HepG2 (cell line): Measurements from ENCODE around the gene FOXN3. TPM values are rescaled to one million over a fixed set of nuclear protein-coding genes. Genes with fewer than 3 reads are reported as not detected.

Source experiments
- ATAC-seq: fragments of 200-7000 bp; cut with Tn5 transposase; 3 replicates; pipeline ENCODE4 v1.9.1; 2020; ENCODE audit warnings: mild to moderate bottlenecking, moderate library complexity
- BruUV-seq: library from RNA; stranded (reverse); fragments of 400-500 nt; replicated peaks from 2 replicates; lab custom pipeline; 2021; lab: Mats Ljungman, UMichigan
- CTCF ChIA-PET: fragments of 300-600 bp; formaldehyde crosslinking; extraction: SDS; loops from one replicate; lab custom pipeline; 2021; ENCODE audit warnings: low total read pairs, inconsistent platforms, low intra/inter-chr PET ratio; lab: Yijun Ruan, JAX
- POLR2A ChIA-PET: fragments of 350-600 bp; sonication (Branson Sonifier 250); formaldehyde crosslinking; loops from one replicate; lab custom pipeline; 2020; ENCODE audit warnings: antibody characterized with exemption, inconsistent platforms; lab: Yijun Ruan, JAX
- DNase-seq: peaks from one replicate; pipeline ENCODE4 v3.0.0-alpha.2; 2015; ENCODE audit warnings: low spot score
- FAIRE-seq: peaks from 3 replicates; lab custom pipeline; 2011; peaks lifted over from hg19 to GRCh38; lab: Jason Lieb, UNC
- H2AFZ ChIP-seq: one replicate; pipeline ENCODE4 v1.6.1; 2011; ENCODE audit warnings: low read length, inconsistent platforms
- H3K27ac ChIP-seq: fragments of 300-600 bp; 3 replicates; pipeline ENCODE4 v1.8.0; 2011; ENCODE audit warnings: mixed run types, mild to moderate bottlenecking, mixed read lengths, low read length, inconsistent platforms; ENCODE audit not compliant: insufficient read depth; ENCODE audit errors: extremely low read length
- H3K27me3 ChIP-seq, 2 experiments: fragments of 200-600 bp in 1 of 2; 2 replicates in 1 of 2; 3 replicates in 1 of 2; pipeline versions ENCODE4 v1.6.0 to v1.8.0; 2011; ENCODE audit warnings: low read length in 2 of 2, mild to moderate bottlenecking in 2 of 2, moderate library complexity in 2 of 2, inconsistent platforms in 1 of 2; ENCODE audit not compliant: insufficient read depth in 2 of 2, control insufficient read depth in 1 of 2
- H3K36me3 ChIP-seq, 2 experiments: fragments of 200-600 bp in 1 of 2; replicated peaks in 1 of 2; 2 replicates in 1 of 2; 3 replicates in 1 of 2; pipeline versions ENCODE4 v1.5.1 to v1.8.0; 2011; ENCODE audit warnings: low read length in 2 of 2, inconsistent platforms in 1 of 2; ENCODE audit not compliant: insufficient read depth in 2 of 2, control insufficient read depth in 1 of 2
- H3K4me1 ChIP-seq: 2 replicates; pipeline ENCODE4 v1.5.1; 2012; ENCODE audit warnings: low read length, inconsistent platforms; ENCODE audit not compliant: insufficient read depth
- H3K4me2 ChIP-seq: 2 replicates; pipeline ENCODE4 v1.6.0; 2011; ENCODE audit warnings: low read depth, low read length, inconsistent platforms
- H3K4me3 ChIP-seq, 3 experiments: fragments of 200-600 bp in 1 of 3; sonication (generic), shearing (Covaris generic) in 1 of 3; replicated peaks in 1 of 3; 2 replicates each; pipeline ENCODE4 v1.5.1; 2011 to 2016; ENCODE audit warnings: low read length in 3 of 3, inconsistent platforms in 2 of 3, low read depth in 2 of 3, mild to moderate bottlenecking in 2 of 3, control low read depth in 1 of 3, mixed read lengths in 1 of 3; ENCODE audit not compliant: insufficient read depth in 1 of 3
- H3K79me2 ChIP-seq: one replicate; pipeline ENCODE4 v1.6.1; 2011; ENCODE audit warnings: low read length, inconsistent platforms; ENCODE audit not compliant: insufficient read depth
- H3K9ac ChIP-seq: 2 replicates; pipeline ENCODE4 v1.6.0; 2011; ENCODE audit warnings: mild to moderate bottlenecking, low read depth, low read length, inconsistent platforms; ENCODE audit not compliant: insufficient read depth
- H3K9me3 ChIP-seq: 2 replicates; pipeline ENCODE4 v1.5.1; 2012; ENCODE audit warnings: mild to moderate bottlenecking, low read length
- H4K20me1 ChIP-seq: 2 replicates; pipeline ENCODE4 v1.6.0; 2011; ENCODE audit warnings: inconsistent platforms, mild to moderate bottlenecking, low read length, moderate library complexity; ENCODE audit not compliant: insufficient read depth
- DNMT1 ChIP-seq: sonication (generic); formaldehyde crosslinking; IDR thresholded peaks from 2 replicates; pipeline ENCODE4 v1.5.1; 2020; ENCODE audit warnings: mild to moderate bottlenecking, missing genetic modification reagents
- ISX ChIP-seq: sonication (generic); formaldehyde crosslinking; conservative IDR thresholded peaks from 2 replicates; pipeline ENCODE4 v1.5.0; 2020; ENCODE audit warnings: missing genetic modification reagents
- POLR2AphosphoS5 ChIP-seq: IDR thresholded peaks from 2 replicates; pipeline ENCODE4 v1.6.1; 2012; ENCODE audit warnings: low read depth, low read length
- U2AF2 ChIP-seq: fragments of 200-400 bp; formaldehyde crosslinking; IDR thresholded peaks from 2 replicates; pipeline ENCODE4 v1.6.1; 2017; ENCODE audit warnings: low read depth, mild to moderate bottlenecking, low read length
- ZBTB1 ChIP-seq: sonication (generic); formaldehyde crosslinking; IDR thresholded peaks from 2 replicates; pipeline ENCODE4 v1.4.0; 2020; ENCODE audit warnings: missing genetic modification reagents, borderline replicate concordance
- ZNF235 ChIP-seq: sonication (generic); formaldehyde crosslinking; IDR thresholded peaks from 2 replicates; pipeline ENCODE4 v1.8.1; 2023; ENCODE audit warnings: mild to moderate bottlenecking, missing genetic modification reagents, borderline replicate concordance
- ZNF253 ChIP-seq: sonication (generic); formaldehyde crosslinking; IDR thresholded peaks from 2 replicates; pipeline ENCODE4 v1.8.0; 2022; ENCODE audit warnings: mild to moderate bottlenecking, missing genetic modification reagents, borderline replicate concordance
- ZNF382 ChIP-seq: sonication (generic); formaldehyde crosslinking; IDR thresholded peaks from 2 replicates; pipeline ENCODE4 v1.5.0; 2020; ENCODE audit warnings: missing genetic modification reagents, mild to moderate bottlenecking, borderline replicate concordance
- ZNF607 ChIP-seq: sonication (generic); formaldehyde crosslinking; IDR thresholded peaks from 2 replicates; pipeline ENCODE4 v1.5.1; 2020; ENCODE audit warnings: missing genetic modification reagents, mild to moderate bottlenecking, borderline replicate concordance
- ZNF7 ChIP-seq: IDR thresholded peaks from 2 replicates; pipeline ENCODE4 v1.6.1; 2016; ENCODE audit warnings: missing biosample characterization, missing genetic modification reagents
- ZNF790 ChIP-seq: sonication (generic); formaldehyde crosslinking; IDR thresholded peaks from 2 replicates; pipeline ENCODE4 v1.8.0; 2022; ENCODE audit warnings: missing genetic modification reagents, mild to moderate bottlenecking, borderline replicate concordance
- WGBS: methylation state at CpG from one replicate; pipeline ENCODE4 v1.1.6; 2017; ENCODE audit warnings: low lambda C conversion rate; 5-methylcytosine and 5-hydroxymethylcytosine counted together
- in situ Hi-C: cut with HindIII; loops from 2 replicates; pipeline ENCODE4 v1.10.0; 2017; ENCODE audit warnings: low pct_unique_long_range_greater_than_20kb; ENCODE audit not compliant: extremely low pct_ligation_motif_present
- intact Hi-C: fragments of 100-400 bp; cut with micrococcal nuclease; formaldehyde crosslinking; loops from one replicate; pipeline ENCODE4 v1.10.0; 2022; ENCODE audit not compliant: unreplicated experiment
- polyA plus RNA-seq, 8 experiments: library from polyadenylated mRNA; depleted of rRNA in 3 of 8; stranded (reverse) in 7 of 8; unstranded in 1 of 8; fragments of >200 nt; fragmentation: Illumina TruSeq in 4 of 8; extraction: Trizol in 4 of 8; gene quantifications; 2 replicates each; pipeline versions ENCODE4 v1.2.1 to v1.2.3, GENCODE V29; 2011 to 2016; ENCODE audit warnings: low read depth in 4 of 8, missing spikeins in 1 of 8, mixed read lengths in 1 of 8; ENCODE audit not compliant: insufficient read depth in 1 of 8
- total RNA-seq, 5 experiments: library from RNA; depleted of rRNA; stranded (reverse); fragments of >200 nt; fragmentation: Illumina TruSeq; extraction: Trizol; gene quantifications; 2 replicates each; pipeline ENCODE4 v1.2.3, GENCODE V29; 2016; ENCODE audit warnings: low read depth in 1 of 5
- TF ChIP-seq, protein P1 (sequence below): sonication (generic); formaldehyde crosslinking; IDR thresholded peaks from 2 replicates; pipeline ENCODE4 v1.8.1; 2023; ENCODE audit warnings: mild to moderate bottlenecking, inconsistent platforms, moderate library complexity, missing genetic modification reagents, borderline replicate concordance
- TF ChIP-seq, protein P2 (sequence below): sonication (generic); formaldehyde crosslinking; IDR thresholded peaks from 2 replicates; pipeline ENCODE4 v1.8.0; 2022; ENCODE audit warnings: missing genetic modification reagents, low read depth, mild to moderate bottlenecking, borderline replicate concordance
- TF ChIP-seq, protein P3 (sequence below): sonication (generic); formaldehyde crosslinking; conservative IDR thresholded peaks from 2 replicates; pipeline ENCODE4 v1.5.0; 2020; ENCODE audit warnings: missing genetic modification reagents
- TF ChIP-seq, protein P4 (sequence below): sonication (generic); formaldehyde crosslinking; IDR thresholded peaks from 2 replicates; pipeline ENCODE4 v1.4.0; 2020; ENCODE audit warnings: missing genetic modification reagents
- TF ChIP-seq, protein P5 (sequence below): sonication (generic); formaldehyde crosslinking; IDR thresholded peaks from 2 replicates; pipeline ENCODE4 v1.5.0; 2020; ENCODE audit warnings: mild to moderate bottlenecking, missing genetic modification reagents, moderate library complexity

FOXN3 gene
- total and polyA plus RNA-seq, 2 of the 13 experiments (the other 11 are each of a cell fraction or from before 2014, with no cell fraction given) = 32.4 to 70.2 TPM

DNA sequence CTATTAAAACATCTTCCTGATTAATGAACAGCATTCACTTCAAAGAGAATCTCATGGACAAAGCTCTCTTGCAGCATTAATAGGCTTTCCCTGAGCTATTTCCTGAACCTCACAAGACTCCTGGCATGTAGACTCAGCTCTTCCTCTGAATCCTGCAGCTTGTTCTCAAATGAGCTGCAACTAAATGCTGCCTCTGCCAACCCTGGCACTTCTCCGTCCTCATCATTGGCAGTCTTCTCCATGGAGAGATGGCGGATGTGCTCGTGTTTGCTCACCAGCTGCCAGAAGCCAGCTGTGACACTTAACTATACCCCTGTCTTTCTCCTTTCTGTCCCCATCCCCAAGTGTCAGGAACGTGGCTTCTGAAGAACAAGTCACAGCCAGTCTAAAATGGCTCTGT, 232.1 kb downstream of the FOXN3 start (continued):
- TF ChIP-seq, protein P1, sequence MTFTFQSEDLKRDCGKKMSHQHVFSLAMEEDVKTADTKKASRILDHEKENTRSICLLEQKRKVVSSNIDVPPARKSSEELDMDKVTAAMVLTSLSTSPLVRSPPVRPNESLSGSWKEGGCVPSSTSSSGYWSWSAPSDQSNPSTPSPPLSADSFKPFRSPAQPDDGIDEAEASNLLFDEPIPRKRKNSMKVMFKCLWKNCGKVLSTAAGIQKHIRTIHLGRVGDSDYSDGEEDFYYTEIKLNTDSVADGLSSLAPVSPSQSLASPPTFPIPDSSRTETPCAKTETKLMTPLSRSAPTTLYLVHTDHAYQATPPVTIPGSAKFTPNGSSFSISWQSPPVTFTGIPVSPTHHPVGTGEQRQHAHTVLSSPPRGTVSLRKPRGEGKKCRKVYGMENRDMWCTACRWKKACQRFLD (CRISPR knock-in tag) = no peak

DNA sequence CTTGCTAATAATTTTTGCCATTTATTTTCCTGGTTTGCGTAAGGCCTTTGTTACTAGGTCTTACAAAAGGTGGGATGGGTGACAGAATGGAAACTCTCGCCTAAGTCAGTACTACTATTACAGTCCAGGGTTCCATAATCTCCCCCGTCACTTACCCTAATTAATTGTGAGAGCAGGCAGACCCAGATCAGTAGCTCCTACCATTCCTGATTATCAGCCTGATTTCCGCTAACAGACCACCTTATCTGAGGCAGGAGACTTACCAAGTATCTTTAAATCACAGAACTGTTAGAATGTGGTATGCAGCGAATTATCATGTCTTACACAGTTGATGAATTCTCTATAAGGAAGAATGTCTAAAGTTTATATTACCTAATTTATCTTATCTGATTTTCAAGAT, 234.7 kb downstream of the FOXN3 start:
- Histone ChIP-seq H3K9me3 (no peaks in the 10 kb centered on the region), H3K79me2 (peaks cover 6% of the 10 kb centered on the region), H2AFZ (no peak overlapping the region), H3K4me1 (peaks cover 15% of the 10 kb centered on the region), H3K27ac (no peak overlapping the region), H3K36me3 (peaks cover 28 to 82% of the 10 kb centered on the region in 2 experiments), H4K20me1 (peaks cover 4% of the 10 kb centered on the region), H3K9ac (no peak overlapping the region), H3K27me3 (no peaks in the 10 kb centered on the region), H3K4me3 (no peak overlapping the region), H3K4me2 (no peak overlapping the region)
- intact Hi-C loops (no loop called here), in situ Hi-C loops (no loop called here)
- ATAC-seq (no peak), DNase-seq (no peak), FAIRE-seq (no peak)
- ChIA-PET CTCF (no interaction called here), POLR2A (no interaction called here)
- BruUV-seq = no TSS peak
- 95% methylated on average over 5 of the region's 5 CpGs for WGBS
- no peak for TF ChIP-seq ZNF253 (CRISPR knock-in tag)
- TF ChIP-seq ZNF607 (CRISPR knock-in tag) = no peak
- no peak for TF ChIP-seq DNMT1 (CRISPR knock-in tag)
- TF ChIP-seq, protein P2, sequence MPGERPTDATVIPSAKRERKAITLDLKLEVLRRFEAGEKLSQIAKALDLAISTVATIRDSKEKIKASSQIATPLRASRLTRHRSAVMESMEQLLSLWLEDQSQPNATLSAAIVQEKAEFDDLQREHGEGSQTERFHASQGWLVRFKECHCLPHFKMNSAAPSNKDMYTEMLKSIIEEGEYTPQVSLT = no peak
- TF ChIP-seq, protein P3, sequence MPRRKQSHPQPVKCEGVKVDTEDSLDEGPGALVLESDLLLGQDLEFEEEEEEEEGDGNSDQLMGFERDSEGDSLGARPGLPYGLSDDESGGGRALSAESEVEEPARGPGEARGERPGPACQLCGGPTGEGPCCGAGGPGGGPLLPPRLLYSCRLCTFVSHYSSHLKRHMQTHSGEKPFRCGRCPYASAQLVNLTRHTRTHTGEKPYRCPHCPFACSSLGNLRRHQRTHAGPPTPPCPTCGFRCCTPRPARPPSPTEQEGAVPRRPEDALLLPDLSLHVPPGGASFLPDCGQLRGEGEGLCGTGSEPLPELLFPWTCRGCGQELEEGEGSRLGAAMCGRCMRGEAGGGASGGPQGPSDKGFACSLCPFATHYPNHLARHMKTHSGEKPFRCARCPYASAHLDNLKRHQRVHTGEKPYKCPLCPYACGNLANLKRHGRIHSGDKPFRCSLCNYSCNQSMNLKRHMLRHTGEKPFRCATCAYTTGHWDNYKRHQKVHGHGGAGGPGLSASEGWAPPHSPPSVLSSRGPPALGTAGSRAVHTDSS (CRISPR knock-in tag) = no peak
- TF ChIP-seq POLR2AphosphoS5 = no peak
- TF ChIP-seq ZNF790 (CRISPR knock-in tag) = no peak
- TF ChIP-seq ISX (CRISPR knock-in tag) = no peak
- TF ChIP-seq ZNF235 (CRISPR knock-in tag) = no peak
- no peak for TF ChIP-seq U2AF2
- TF ChIP-seq ZNF7 (CRISPR knock-in tag) = no peak
- TF ChIP-seq ZNF382 (CRISPR knock-in tag) = no peak
- TF ChIP-seq, protein P4, sequence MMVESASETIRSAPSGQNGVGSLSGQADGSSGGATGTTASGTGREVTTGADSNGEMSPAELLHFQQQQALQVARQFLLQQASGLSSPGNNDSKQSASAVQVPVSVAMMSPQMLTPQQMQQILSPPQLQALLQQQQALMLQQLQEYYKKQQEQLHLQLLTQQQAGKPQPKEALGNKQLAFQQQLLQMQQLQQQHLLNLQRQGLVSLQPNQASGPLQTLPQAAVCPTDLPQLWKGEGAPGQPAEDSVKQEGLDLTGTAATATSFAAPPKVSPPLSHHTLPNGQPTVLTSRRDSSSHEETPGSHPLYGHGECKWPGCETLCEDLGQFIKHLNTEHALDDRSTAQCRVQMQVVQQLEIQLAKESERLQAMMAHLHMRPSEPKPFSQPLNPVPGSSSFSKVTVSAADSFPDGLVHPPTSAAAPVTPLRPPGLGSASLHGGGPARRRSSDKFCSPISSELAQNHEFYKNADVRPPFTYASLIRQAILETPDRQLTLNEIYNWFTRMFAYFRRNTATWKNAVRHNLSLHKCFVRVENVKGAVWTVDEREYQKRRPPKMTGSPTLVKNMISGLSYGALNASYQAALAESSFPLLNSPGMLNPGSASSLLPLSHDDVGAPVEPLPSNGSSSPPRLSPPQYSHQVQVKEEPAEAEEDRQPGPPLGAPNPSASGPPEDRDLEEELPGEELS (CRISPR knock-in tag) = no peak
- TF ChIP-seq ZBTB1 (CRISPR knock-in tag) = no peak
- TF ChIP-seq, protein P5, sequence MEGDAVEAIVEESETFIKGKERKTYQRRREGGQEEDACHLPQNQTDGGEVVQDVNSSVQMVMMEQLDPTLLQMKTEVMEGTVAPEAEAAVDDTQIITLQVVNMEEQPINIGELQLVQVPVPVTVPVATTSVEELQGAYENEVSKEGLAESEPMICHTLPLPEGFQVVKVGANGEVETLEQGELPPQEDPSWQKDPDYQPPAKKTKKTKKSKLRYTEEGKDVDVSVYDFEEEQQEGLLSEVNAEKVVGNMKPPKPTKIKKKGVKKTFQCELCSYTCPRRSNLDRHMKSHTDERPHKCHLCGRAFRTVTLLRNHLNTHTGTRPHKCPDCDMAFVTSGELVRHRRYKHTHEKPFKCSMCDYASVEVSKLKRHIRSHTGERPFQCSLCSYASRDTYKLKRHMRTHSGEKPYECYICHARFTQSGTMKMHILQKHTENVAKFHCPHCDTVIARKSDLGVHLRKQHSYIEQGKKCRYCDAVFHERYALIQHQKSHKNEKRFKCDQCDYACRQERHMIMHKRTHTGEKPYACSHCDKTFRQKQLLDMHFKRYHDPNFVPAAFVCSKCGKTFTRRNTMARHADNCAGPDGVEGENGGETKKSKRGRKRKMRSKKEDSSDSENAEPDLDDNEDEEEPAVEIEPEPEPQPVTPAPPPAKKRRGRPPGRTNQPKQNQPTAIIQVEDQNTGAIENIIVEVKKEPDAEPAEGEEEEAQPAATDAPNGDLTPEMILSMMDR (CRISPR knock-in tag) = no peak
